Testis (tissue), 2 donors: ENCODE results near the gene RNF213.

Source experiments
- POLR2A ChIP-seq: fragments of 450-650 bp; IDR thresholded peaks from one replicate; pipeline ENCODE4 v1.6.1; 2017; ENCODE audit warnings: antibody characterized with exemption, mild to moderate bottlenecking, moderate library complexity
- TF ChIP-seq, protein P1 (sequence below), 3 experiments: fragments of 450-650 bp in 2 of 3; fragments of 200-600 bp in 1 of 3; sonication (generic) in 1 of 3; IDR thresholded peaks; one replicate each; pipeline ENCODE4 v1.5.1; 2016 to 2019; ENCODE audit warnings: antibody characterized with exemption in 3 of 3, mild to moderate bottlenecking in 2 of 3, moderate library complexity in 1 of 3

DNA sequence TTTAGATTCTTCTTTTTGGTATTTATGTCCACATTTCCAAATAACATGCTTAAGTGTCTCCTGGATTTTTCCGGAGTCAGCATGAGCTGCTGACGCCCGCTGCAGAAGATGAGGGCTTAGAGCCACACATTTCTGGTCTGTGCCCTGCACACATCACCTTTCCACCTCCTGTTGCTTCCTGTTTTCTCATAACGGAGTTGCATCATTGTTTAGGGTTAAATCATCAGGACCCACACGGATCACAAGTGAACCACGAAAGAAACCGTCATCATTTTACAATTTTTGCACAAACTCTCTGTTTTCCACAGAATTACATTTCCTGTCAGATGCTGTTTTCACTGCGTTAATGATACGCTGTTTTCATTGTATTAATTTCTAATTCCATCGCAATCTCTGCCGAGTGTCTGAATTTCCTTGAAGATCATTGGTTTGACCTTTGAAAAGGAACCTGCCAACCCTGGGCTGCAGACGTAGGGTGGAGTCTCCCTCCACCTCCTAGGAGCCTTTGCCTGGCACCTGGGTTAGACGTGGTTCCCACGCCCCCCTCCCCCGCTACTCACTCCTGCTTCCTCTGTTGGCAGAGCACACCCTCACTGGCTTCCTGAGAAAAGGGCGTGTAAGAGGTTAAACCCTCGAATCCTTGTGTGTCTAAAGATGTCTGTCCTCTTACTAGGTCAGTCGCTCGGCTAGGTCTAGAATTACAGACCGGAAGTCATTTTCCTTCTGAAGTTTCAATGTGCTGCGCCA lies 68.2 kb downstream of the RNF213 start:
- TF ChIP-seq, protein P1, sequence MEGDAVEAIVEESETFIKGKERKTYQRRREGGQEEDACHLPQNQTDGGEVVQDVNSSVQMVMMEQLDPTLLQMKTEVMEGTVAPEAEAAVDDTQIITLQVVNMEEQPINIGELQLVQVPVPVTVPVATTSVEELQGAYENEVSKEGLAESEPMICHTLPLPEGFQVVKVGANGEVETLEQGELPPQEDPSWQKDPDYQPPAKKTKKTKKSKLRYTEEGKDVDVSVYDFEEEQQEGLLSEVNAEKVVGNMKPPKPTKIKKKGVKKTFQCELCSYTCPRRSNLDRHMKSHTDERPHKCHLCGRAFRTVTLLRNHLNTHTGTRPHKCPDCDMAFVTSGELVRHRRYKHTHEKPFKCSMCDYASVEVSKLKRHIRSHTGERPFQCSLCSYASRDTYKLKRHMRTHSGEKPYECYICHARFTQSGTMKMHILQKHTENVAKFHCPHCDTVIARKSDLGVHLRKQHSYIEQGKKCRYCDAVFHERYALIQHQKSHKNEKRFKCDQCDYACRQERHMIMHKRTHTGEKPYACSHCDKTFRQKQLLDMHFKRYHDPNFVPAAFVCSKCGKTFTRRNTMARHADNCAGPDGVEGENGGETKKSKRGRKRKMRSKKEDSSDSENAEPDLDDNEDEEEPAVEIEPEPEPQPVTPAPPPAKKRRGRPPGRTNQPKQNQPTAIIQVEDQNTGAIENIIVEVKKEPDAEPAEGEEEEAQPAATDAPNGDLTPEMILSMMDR (IDR thresholded peaks at IDR 0.05) = no peak
- no peak for TF ChIP-seq POLR2A
